22Rv1 (cell line): ENCODE measurements around the gene WFDC10B.

Experiments
- H3K27ac ChIP-seq: fragments of 450-650 bp; 2 replicates; pipeline ENCODE4 v1.5.1; 2017
- ZFX ChIP-seq: fragments of 450-650 bp; IDR thresholded peaks from 2 replicates; pipeline ENCODE4 v1.6.1; 2017; ENCODE audit warnings: antibody characterized with exemption, borderline replicate concordance
- TF ChIP-seq, protein P1 (sequence below): fragments of 450-650 bp; IDR thresholded peaks from 2 replicates; pipeline ENCODE4 v1.5.1; 2017; ENCODE audit warnings: mild to moderate bottlenecking

Gene WFDC10B

DNA sequence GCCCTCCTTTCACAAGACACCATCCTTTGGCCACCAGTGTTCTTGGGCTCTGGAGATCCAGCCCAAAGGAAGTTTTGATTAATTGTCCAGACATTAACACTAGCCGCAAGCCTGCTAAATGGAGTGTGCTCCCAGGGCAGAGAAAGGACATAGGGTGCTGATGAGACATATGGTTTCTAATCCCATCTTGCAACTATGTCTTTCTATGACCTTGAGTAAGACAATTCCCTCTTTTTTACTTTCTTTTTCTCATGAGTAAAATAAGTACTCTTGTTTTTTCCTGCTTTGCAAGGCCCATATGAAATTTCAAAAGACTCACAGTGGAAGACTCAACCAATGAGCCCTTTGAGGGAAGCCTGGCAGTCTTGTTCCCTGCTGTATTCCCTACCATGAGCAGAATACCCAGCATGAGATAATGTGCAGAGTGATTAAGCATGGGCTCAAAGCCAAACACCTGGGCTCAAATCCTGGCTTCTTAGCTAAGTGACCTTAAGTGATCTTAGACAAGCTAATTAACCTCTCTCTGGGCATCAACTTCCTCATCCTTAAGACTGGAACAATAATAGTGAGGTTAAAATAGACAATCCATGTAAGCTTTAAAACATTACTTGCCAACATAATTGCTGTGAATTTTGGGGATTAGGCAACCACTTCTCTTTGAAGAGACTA, at the start of gene WFDC10B:
TSS of gene WFDC10B (minus strand) at position 51 of the 669 bp plus-strand sequence. CDS start 19,027 bp downstream, outside the sequence.
- no peak within 1 kb of the TSS for H3K27ac ChIP-seq

DNA sequence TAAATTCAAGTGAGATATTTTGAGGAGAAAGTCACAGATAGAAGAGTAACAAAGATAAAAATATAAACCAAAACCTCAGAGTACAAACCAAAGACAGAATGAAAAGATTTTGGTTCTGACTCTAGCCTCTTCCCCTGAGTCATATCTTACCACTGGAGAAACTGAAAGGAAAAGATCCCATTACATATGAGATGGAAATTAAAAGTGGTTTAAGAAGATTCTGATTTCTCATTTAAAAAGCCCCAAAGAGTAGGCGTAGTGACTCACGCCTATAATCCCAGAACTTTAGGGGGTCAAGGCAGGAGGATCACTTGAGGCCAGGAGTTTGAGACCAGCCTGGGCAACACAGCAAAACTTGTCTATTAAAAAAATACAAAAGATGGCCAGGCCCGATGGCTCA, 47.9 kb upstream of the WFDC10B start:
- TF ChIP-seq, protein P1, sequence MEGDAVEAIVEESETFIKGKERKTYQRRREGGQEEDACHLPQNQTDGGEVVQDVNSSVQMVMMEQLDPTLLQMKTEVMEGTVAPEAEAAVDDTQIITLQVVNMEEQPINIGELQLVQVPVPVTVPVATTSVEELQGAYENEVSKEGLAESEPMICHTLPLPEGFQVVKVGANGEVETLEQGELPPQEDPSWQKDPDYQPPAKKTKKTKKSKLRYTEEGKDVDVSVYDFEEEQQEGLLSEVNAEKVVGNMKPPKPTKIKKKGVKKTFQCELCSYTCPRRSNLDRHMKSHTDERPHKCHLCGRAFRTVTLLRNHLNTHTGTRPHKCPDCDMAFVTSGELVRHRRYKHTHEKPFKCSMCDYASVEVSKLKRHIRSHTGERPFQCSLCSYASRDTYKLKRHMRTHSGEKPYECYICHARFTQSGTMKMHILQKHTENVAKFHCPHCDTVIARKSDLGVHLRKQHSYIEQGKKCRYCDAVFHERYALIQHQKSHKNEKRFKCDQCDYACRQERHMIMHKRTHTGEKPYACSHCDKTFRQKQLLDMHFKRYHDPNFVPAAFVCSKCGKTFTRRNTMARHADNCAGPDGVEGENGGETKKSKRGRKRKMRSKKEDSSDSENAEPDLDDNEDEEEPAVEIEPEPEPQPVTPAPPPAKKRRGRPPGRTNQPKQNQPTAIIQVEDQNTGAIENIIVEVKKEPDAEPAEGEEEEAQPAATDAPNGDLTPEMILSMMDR, result no peak
- TF ChIP-seq ZFX, result no peak

More for the DNA sequence above, at the start of gene WFDC10B:
- TF ChIP-seq ZFX, result no peak
- TF ChIP-seq, protein P1, result no peak

DNA sequence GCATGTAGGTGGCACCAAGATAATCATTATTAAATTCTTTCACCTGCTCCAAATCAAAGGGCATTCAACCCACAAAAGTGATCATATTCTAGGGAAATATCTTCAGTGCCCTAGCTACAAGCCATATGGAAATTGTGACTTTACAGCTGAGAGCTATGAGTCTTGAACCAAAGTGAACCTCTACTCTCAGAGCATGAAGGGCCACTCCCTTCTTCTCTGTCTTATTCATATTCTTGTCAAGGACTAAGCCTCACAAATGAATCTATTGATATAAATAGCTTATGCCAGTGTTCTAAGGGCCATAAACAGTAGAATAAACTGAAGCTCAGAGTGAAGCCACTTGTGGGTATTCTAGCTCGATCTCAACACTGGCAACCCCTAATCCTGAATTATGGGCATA, 46.9 kb upstream of the WFDC10B start:
- no peak for TF ChIP-seq ZFX
- TF ChIP-seq, protein P1, result no peak

More for the DNA sequence above, 47.9 kb upstream of the WFDC10B start:
- no peak overlapping the region for H3K27ac ChIP-seq

DNA sequence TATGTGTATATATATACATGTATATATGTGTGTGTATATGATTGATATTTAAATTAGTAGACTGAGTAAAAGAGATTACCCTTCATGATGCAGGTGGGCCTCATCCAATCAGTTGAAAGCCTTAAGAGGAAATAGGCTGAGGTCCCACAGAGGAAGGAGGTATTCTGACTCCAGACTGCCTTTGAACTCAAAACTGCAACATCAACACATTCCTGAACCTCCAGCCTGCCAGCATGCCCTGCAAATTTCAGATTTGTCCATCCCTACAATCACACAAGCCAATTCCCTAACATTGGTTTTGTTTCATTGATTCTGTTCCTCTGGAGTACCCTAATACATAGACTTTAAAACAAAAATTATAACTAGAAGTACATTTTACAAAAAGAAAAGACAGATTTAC, 40.2 kb upstream of the WFDC10B start:
- TF ChIP-seq, protein P1, result no peak
- TF ChIP-seq ZFX, result no peak
- no peak overlapping the region for H3K27ac ChIP-seq

More for the DNA sequence above, 46.9 kb upstream of the WFDC10B start:
- no peak overlapping the region for H3K27ac ChIP-seq

DNA sequence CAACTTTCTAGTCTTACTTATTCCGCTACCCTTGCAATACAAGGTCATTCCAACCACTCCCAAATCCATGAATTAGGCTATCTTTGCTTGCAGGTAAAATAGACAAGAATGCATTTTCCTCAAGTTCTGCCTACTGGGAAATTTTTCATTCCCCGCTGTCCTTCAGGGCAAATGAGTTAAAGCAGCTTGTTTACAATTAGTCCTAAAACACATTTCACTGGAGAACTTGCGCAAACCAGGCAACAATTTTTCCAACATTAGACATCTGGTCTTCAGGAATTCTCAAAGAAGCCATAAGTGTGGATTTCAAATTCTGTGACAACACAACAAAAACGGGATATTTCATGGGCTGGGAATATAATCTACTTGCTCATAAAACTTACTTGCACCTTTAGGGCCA, 37.8 kb upstream of the WFDC10B start:
- H3K27ac ChIP-seq, result no peak overlapping the region
- TF ChIP-seq, protein P1, result no peak
- no peak for TF ChIP-seq ZFX

DNA sequence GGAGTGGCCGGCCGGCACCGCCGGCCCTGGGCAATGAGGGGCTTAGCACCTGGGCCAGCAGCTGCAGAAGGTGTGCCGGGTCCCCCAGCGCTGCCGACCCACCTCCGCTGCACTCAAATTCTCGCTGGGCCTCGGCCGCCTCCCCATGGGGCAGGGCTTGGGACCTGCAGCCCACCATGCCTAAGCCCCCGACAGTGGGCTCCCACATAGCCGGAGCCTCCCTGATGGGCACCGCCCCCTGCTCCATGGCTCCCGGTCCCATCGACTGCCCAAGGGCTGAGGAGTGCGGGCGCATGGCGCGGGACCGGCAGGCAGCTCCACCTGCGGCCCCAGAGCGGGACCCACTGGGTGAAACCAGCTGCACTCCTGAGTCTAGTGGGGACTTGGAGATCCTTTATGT, 31.2 kb upstream of the WFDC10B start:
- H3K27ac ChIP-seq, result no peak overlapping the region
- no peak for TF ChIP-seq ZFX
- TF ChIP-seq, protein P1, result no peak

DNA sequence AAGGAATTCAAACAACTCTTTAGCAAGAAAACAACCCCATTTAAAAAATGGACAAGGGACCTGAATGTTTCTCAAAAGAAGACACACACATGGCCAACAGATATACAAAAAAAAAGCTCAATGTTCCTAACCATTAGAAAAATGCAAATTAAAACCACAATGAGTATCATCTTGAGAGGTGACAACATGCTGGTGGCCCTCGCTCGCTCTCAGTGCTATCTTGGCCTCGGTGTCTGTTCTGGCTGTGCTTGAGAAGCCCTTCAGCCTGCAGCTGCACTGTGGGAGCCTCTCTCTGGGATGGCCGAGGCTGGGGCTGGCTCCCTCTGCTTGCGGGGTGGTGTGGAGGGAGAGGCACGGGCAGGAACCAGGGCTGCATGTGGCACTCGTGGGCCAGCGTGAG, 30.7 kb upstream of the WFDC10B start:
- TF ChIP-seq, protein P1, result no peak
- TF ChIP-seq ZFX, result no peak
- H3K27ac ChIP-seq, result no peak overlapping the region
